GM23338 (cell line): Measurements from ENCODE around the gene COL9A3. TPM values are rescaled to one million over a fixed set of nuclear protein-coding genes. Genes with fewer than 3 reads are reported as not detected.

Experiments used
- ATAC-seq: fragments of 200-7000 bp; cut with Tn5 transposase; 3 replicates; pipeline ENCODE4 v1.9.1; 2020
- DNase-seq: peaks from one replicate; pipeline ENCODE4 v3.0.0-alpha.2; 2015; ENCODE audit warnings: low spot score
- H2AFZ ChIP-seq: fragments of 200-600 bp; sonication (generic); 2 replicates; pipeline ENCODE4 v1.8.0; 2016; ENCODE audit warnings: antibody characterized with exemption, mild to moderate bottlenecking, moderate library complexity
- H3F3A ChIP-seq: fragments of 200-600 bp; sonication (generic); replicated peaks from 2 replicates; pipeline ENCODE4 v1.8.0; 2017; ENCODE audit warnings: antibody characterized with exemption, mixed run types, low read depth
- H3K27ac ChIP-seq: fragments of 200-600 bp; sonication (generic); 2 replicates; pipeline ENCODE4 v1.6.1; 2016; ENCODE audit warnings: low read depth
- H3K27me3 ChIP-seq: fragments of 200-600 bp; sonication (generic); 2 replicates; pipeline ENCODE4 v1.8.0; 2016; ENCODE audit warnings: mild to moderate bottlenecking, mixed run types, moderate library complexity; ENCODE audit not compliant: insufficient read depth
- H3K36me3 ChIP-seq: fragments of 200-600 bp; sonication (generic); 2 replicates; pipeline ENCODE4 v1.8.0; 2016; ENCODE audit warnings: mild to moderate bottlenecking; ENCODE audit not compliant: insufficient read depth
- H3K4me1 ChIP-seq: fragments of 200-600 bp; sonication (generic); 2 replicates; pipeline ENCODE4 v1.8.0; 2016; ENCODE audit warnings: mild to moderate bottlenecking, moderate library complexity; ENCODE audit not compliant: insufficient read depth
- H3K4me2 ChIP-seq: fragments of 200-600 bp; sonication (generic); 2 replicates; pipeline ENCODE4 v1.7.1; 2017; ENCODE audit warnings: mixed run types
- H3K4me3 ChIP-seq: fragments of 200-600 bp; sonication (generic); 2 replicates; pipeline ENCODE4 v1.6.1; 2016; ENCODE audit warnings: mixed run types
- H3K79me2 ChIP-seq: fragments of 200-600 bp; sonication (generic); replicated peaks from 2 replicates; pipeline ENCODE4 v1.8.0; 2017; ENCODE audit warnings: mild to moderate bottlenecking; ENCODE audit not compliant: insufficient read depth
- H3K9me2 ChIP-seq: fragments of 200-600 bp; sonication (generic); 2 replicates; pipeline ENCODE4 v1.8.0; 2017; ENCODE audit not compliant: insufficient read depth
- H4K20me1 ChIP-seq: fragments of 200-600 bp; sonication (generic); replicated peaks from 2 replicates; pipeline ENCODE4 v1.8.0; 2017; ENCODE audit warnings: mild to moderate bottlenecking; ENCODE audit not compliant: insufficient read depth
- H3K27ac Mint-ChIP-seq: 2 replicates; pipeline ENCODE4 v1.8.0; 2020; ENCODE audit warnings: inconsistent platforms, mild to moderate bottlenecking, moderate library complexity, mixed read lengths
- H3K27me3 Mint-ChIP-seq: 3 replicates; pipeline ENCODE4 v1.8.0; 2022; ENCODE audit warnings: low read depth, mild to moderate bottlenecking, moderate library complexity, mixed read lengths, inconsistent platforms; ENCODE audit not compliant: insufficient read depth, poor library complexity
- H3K36me3 Mint-ChIP-seq: 3 replicates; pipeline ENCODE4 v1.8.0; 2021; ENCODE audit warnings: low read depth, mild to moderate bottlenecking, inconsistent platforms, moderate library complexity, mixed read lengths
- H3K4me1 Mint-ChIP-seq: 3 replicates; pipeline ENCODE4 v1.8.0; 2020; ENCODE audit warnings: mild to moderate bottlenecking, inconsistent platforms, mixed read lengths
- H3K4me3 Mint-ChIP-seq: 3 replicates; pipeline ENCODE4 v1.8.0; 2021; ENCODE audit warnings: moderate library complexity, mild to moderate bottlenecking, inconsistent platforms, mixed read lengths
- H3K9me3 Mint-ChIP-seq: 3 replicates; pipeline ENCODE4 v1.8.0; 2020; ENCODE audit warnings: moderate library complexity, mild to moderate bottlenecking, inconsistent platforms, mixed read lengths
- CREB1 ChIP-seq: fragments of 250-450 bp; sonication (Bioruptor Pico); IDR thresholded peaks from 2 replicates; pipeline ENCODE4 v1.5.0; 2020; ENCODE audit warnings: low read depth, mild to moderate bottlenecking, moderate library complexity
- CTCF ChIP-seq, 2 experiments: fragments of 200-600 bp in 1 of 2; sonication (generic) in 1 of 2; conservative IDR thresholded peaks; 2 replicates each; pipeline versions ENCODE4 v1.5.1 to v1.6.1; 2016 to 2017; ENCODE audit warnings: antibody characterized with exemption in 2 of 2, low read depth in 2 of 2, mild to moderate bottlenecking in 2 of 2, moderate library complexity in 1 of 2
- EZH2phosphoT487 ChIP-seq: fragments of 200-600 bp; sonication (generic); IDR thresholded peaks from one replicate; pipeline ENCODE4 v1.8.1; 2018; ENCODE audit warnings: antibody characterized with exemption; ENCODE audit not compliant: unreplicated experiment
- NANOG ChIP-seq: IDR thresholded peaks from 2 replicates; pipeline ENCODE4 v1.6.1; 2016; ENCODE audit warnings: antibody characterized with exemption, borderline replicate concordance
- POLR2AphosphoS5 ChIP-seq: IDR thresholded peaks from 2 replicates; pipeline ENCODE4 v1.6.1; 2016; ENCODE audit warnings: antibody characterized with exemption, low read depth
- REST ChIP-seq: IDR thresholded peaks from one replicate; pipeline ENCODE4 v1.6.1; 2018; ENCODE audit warnings: antibody characterized with exemption; ENCODE audit not compliant: unreplicated experiment
- ZNF462 ChIP-seq: fragments of 250-450 bp; sonication (Bioruptor Pico); IDR thresholded peaks from 2 replicates; pipeline ENCODE4 v1.5.0; 2020; ENCODE audit warnings: mild to moderate bottlenecking, moderate library complexity
- polyA plus RNA-seq: library from polyadenylated mRNA; unstranded; fragments of >200 nt; fragmentation: Nextera tagmentation; extraction: Ambion mirVana; gene quantifications from 2 replicates; pipeline ENCODE4 v1.2.1, GENCODE V29; 2016
- total RNA-seq: library from RNA; depleted of rRNA; stranded (reverse); fragments of >200 nt; shearing (Covaris generic); gene quantifications from 2 replicates; pipeline ENCODE4 v1.2.3, GENCODE V29; 2014

Gene COL9A3
- total and polyA plus RNA-seq, 2 experiments from 2014 or later: 74.9 to 113 TPM

DNA sequence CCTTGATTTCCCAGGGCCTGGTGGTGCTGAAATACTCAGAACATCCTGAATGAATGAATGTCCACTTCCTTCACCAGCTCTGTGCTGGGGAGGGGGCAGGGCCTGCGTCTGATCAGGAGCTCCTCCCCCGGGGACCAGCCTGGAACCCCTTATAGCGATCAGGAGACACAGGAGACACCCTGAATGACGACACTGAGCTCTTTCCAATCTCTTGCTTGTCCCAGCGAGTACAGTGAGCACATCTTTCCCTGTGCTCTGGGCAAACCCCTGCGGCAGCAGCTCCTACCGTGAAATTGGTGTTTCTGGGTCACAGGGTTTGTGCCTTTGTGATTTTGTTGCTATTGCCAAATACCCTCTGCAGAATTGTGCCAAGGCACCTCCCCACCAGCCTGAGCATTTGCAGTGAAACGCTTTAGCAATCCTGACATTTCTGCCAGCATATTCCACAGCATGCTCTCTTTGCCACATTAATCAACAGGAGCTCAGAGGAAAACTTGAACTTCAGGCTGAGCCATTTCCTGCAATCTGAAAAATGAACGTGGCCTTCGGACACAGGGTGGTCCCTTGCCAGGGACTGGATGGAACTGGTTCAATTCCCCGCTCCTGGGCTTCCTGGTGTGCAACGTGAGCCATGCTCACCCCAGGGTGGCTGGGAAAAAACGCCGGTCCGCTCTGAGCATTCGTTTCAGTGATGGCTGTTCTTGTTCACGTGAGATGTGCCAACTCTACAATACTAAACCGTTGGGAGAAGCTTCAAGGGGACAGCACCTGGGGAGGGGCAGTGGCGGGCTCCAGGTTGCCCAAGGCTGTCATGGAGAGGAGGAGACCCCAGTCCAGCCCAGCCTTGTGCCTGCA lies 43.6 kb upstream of the COL9A3 start (continued):
- TF ChIP-seq CTCF (conservative IDR thresholded peaks at IDR 0.05; ENCODE audit: low read depth in 2 of 2): no peak

DNA sequence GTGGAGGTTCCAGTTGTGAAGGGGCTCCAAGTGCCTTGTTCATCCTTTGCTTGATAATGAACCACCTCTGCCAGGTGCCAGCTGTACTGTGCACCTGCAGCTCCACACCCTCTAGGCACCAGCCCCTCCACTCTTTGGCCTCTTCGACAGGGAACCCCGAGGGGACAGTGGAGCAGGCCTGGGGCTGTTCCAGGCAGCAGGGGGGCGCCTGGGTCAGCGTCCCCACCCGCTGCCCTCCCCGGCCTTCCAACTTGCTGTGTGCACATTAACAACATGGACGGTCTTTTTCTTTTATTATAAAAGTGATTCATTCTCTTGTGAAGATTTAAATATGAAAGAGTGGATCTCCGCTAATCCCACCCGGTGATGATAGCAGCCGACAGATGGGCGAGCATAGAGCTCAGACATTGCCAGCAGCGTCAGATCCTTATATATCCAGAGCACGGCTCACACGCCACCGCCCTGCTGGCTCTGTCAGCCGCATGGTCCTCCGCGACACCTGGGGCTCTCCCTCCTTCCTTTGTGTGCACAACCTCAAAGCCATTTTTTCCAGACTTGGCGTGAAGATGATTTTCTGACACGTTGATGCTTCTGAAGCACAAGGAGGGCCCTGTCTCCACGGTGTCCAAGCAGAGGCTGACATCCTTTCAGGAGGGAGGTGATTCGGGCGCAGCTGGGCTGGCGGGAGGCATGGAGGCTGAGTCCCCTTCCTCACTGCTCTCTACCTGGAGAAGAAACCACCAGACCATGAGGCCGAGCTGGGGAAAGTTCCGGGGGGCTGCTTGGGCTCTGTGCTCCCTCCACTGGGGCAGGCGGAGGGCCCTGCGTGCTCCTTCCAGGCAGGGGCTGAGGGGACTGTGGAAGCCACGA lies 42.8 kb upstream of the COL9A3 start:
- Mint-ChIP-seq H3K4me1 (peaks cover 20% of the 10 kb centered on the region), H3K9me3 (no peaks in the 10 kb centered on the region), H3K27ac (no peak overlapping the region), H3K36me3 (no peaks in the 10 kb centered on the region), H3K4me3 (no peak overlapping the region), H3K27me3 (peaks cover 5% of the 10 kb centered on the region)
- Histone ChIP-seq H3K4me1 (no peaks in the 10 kb centered on the region; the same call in 1 of the 2 replicates), H3K36me3 (no peaks in the 10 kb centered on the region), H3K27me3 (no peaks in the 10 kb centered on the region), H2AFZ (no peak overlapping the region), H3K4me2 (no peak overlapping the region), H3K27ac (no peak overlapping the region), H3K9me2 (no peaks in the 10 kb centered on the region), H3F3A (0 out of 2 replicates have a peak, but pooled peaks cover 2% of the 10 kb centered on the region), H4K20me1 (no peaks in the 10 kb centered on the region), H3K79me2 (no peaks in the 10 kb centered on the region), H3K4me3 (no peak overlapping the region)
- no peak for DNase-seq
- no peak for ATAC-seq
- TF ChIP-seq ZNF462 (no peak), REST (no peak), POLR2AphosphoS5 (no peak), NANOG (no peak), EZH2phosphoT487 (no peak), CTCF (conservative IDR thresholded peaks at IDR 0.05; ENCODE audit: low read depth in 2 of 2) (no peak), CREB1 (no peak)
